HG02571 (cell line): ENCODE results near the gene PATJ.
"Not testable (repeated sequence)": the region's sequence is repeated elsewhere in the genome, so short reads cannot be mapped to it uniquely, and the experiment has no call there.

ENCODE experiments used
- ATAC-seq: cut with Tn5 transposase; IDR thresholded peaks from one replicate; pipeline ENCODE4 v1.9.1; 2021; ENCODE audit warnings: mild to moderate bottlenecking, moderate library complexity; ENCODE audit not compliant: unreplicated experiment

The PATJ gene

GRCh38 chr1:62159940-62160348 is 417.7 kb downstream of the PATJ start:
- ATAC-seq = no peak

- no peak for ATAC-seq
Observed at GRCh38 chr1:62161711-62162110, 419.4 kb downstream of the PATJ start.

GRCh38 chr1:62170380-62170779 is 428.1 kb downstream of the PATJ start:
- ATAC-seq = not testable (repeated sequence)

GRCh38 chr1:62175568-62176179 is 433.4 kb downstream of the PATJ start:
- ATAC-seq = no peak

- ATAC-seq = no peak
Observed at GRCh38 chr1:62176597-62177312, 434.5 kb downstream of the PATJ start.

- ATAC-seq = no peak
Observed at GRCh38 chr1:62177621-62178020, 435.3 kb downstream of the PATJ start.

GRCh38 chr1:62178372-62178771 is 436.1 kb downstream of the PATJ start:
- ATAC-seq = no peak

GRCh38 chr1:62180054-62180453 is 437.8 kb downstream of the PATJ start:
- ATAC-seq = not testable (repeated sequence)

GRCh38 chr1:62180639-62181038 is 438.4 kb downstream of the PATJ start:
- ATAC-seq = no peak

GRCh38 chr1:62181532-62181931 is 439.3 kb downstream of the PATJ start:
- ATAC-seq = no peak

GRCh38 chr1:62182157-62182556 is 439.9 kb downstream of the PATJ start:
- ATAC-seq = not testable (repeated sequence)

GRCh38 chr1:62183164-62184020 is 441.1 kb downstream of the PATJ start:
- ATAC-seq = not testable (repeated sequence)

GRCh38 chr1:62184336-62184735 is 442.1 kb downstream of the PATJ start:
- no peak for ATAC-seq

- not testable (repeated sequence) for ATAC-seq
Observed at GRCh38 chr1:62185233-62185632, 443.0 kb downstream of the PATJ start.

- no peak for ATAC-seq
Observed at GRCh38 chr1:62185677-62186076, 443.4 kb downstream of the PATJ start.

- no peak for ATAC-seq
Observed at GRCh38 chr1:62187548-62187947, 445.3 kb downstream of the PATJ start.

- ATAC-seq = no peak
Observed at GRCh38 chr1:62188111-62188510, 445.8 kb downstream of the PATJ start.

GRCh38 chr1:62194651-62195544 is 452.6 kb downstream of the PATJ start, which contains the start of gene L1TD1:
TSS of gene L1TD1 (plus strand) at chr1:62194849. CDS start at chr1:62206629, 11,780 bp downstream.
- no peak for ATAC-seq

- no peak for ATAC-seq
Observed at GRCh38 chr1:62196086-62196690, 453.9 kb downstream of the PATJ start.
